Measurements from ENCODE around the gene ADGRG4.
A peak's percentile ranks its signal among the peaks of the same experiment; 100 is the strongest.
"Not testable (repeated sequence)": the region's sequence is repeated elsewhere in the genome, so short reads cannot be mapped to it uniquely, and the experiment has no call there.

The ADGRG4 gene, protein sequence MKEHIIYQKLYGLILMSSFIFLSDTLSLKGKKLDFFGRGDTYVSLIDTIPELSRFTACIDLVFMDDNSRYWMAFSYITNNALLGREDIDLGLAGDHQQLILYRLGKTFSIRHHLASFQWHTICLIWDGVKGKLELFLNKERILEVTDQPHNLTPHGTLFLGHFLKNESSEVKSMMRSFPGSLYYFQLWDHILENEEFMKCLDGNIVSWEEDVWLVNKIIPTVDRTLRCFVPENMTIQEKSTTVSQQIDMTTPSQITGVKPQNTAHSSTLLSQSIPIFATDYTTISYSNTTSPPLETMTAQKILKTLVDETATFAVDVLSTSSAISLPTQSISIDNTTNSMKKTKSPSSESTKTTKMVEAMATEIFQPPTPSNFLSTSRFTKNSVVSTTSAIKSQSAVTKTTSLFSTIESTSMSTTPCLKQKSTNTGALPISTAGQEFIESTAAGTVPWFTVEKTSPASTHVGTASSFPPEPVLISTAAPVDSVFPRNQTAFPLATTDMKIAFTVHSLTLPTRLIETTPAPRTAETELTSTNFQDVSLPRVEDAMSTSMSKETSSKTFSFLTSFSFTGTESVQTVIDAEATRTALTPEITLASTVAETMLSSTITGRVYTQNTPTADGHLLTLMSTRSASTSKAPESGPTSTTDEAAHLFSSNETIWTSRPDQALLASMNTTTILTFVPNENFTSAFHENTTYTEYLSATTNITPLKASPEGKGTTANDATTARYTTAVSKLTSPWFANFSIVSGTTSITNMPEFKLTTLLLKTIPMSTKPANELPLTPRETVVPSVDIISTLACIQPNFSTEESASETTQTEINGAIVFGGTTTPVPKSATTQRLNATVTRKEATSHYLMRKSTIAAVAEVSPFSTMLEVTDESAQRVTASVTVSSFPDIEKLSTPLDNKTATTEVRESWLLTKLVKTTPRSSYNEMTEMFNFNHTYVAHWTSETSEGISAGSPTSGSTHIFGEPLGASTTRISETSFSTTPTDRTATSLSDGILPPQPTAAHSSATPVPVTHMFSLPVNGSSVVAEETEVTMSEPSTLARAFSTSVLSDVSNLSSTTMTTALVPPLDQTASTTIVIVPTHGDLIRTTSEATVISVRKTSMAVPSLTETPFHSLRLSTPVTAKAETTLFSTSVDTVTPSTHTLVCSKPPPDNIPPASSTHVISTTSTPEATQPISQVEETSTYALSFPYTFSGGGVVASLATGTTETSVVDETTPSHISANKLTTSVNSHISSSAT (N-terminal part only)

DNA sequence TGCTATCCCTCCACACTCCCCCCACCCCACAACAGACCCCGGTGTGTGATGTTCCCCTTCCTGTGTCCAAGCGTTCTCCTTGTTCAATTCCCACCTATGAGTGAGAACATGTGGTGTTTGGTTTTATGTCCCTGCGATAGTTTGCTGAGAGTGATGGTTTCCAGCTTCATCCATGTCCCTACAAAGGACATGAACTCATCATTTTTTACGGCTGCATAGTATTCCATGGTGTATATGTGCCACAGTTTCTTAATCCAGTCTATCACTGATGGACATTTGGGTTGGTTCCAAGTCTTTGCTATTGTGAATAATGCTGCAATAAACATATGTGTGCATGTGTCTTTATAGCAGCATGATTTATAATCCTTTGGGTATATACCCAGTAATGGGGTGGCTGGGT, at the start of gene ADGRG4:
ADGRG4 (plus strand) TSS at position 243 of the 400 bp plus-strand sequence. CDS start 7,815 bp downstream, outside the sequence.
- not testable (repeated sequence) for DNase-seq

DNA sequence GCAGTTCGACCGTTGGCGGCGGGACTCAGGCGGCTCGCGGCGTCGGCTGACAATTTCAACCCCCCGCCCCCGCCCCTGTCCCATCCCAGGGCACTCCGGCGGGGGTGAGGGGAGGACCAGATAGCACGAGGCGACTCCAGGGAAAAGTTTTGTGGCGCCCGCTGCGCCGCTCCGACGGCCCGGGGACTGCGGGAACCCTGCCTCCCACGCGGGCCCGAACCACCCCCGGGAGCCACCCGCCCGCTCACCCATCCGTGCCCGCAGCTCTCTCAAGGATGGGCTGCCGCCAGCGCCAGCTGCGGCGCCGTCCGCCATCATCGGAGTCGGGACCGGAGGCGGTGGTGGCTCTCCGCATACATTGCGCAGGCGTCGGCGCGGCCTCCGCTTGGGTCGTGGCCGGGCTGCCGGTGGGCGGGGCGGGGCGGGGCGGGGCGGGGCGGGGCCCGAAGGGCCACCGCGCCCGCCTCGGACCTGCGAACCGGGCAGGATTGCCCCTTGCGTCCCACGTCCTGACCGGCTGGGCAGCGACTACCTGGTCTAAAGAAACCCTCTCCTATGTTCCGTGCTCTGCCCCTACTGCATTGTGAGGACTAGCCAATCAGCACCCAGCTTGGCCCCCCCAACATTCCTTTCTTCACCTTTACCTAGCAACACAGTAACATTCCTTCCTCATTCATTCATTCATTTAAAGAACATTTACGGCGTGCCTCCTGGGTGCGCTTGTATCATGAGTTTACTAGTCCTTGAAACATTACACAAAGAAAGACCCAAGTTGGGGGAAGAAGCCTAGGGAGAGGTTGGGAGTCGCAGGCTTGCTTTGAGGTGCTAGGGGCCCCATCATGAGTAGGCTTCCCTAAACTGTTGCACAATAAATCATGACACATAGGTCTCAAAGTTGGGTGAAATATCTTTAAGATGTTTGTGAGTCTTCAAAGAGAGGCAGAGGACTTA, 49.4 kb upstream of the ADGRG4 start, which contains the start of gene MAP7D3:
MAP7D3 (minus strand) TSS at position 360 of the 951 bp plus-strand sequence; CDS start at position 318, 42 bp downstream.
- DNase-seq, result peak; percentile 60

DNA sequence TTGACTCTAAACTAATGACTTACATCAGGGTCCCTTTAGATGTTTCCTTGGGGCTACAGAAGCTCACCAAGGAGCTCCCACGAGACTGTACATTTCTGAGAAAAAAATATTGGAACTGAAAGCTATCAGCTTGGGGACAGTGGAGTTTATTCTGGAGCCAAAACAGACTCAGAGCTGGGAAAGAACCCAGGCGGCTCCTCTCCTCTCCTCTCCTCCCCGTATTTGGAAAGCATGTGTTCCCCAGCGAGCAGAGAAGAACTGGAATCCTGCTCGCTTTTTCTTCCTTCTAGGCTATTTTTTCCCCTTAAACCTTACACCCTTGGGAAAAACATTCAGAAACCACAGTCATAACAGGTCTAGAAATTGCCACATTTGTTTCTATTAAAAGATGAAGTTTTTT, 45.2 kb upstream of the ADGRG4 start:
- no peak for DNase-seq

DNA sequence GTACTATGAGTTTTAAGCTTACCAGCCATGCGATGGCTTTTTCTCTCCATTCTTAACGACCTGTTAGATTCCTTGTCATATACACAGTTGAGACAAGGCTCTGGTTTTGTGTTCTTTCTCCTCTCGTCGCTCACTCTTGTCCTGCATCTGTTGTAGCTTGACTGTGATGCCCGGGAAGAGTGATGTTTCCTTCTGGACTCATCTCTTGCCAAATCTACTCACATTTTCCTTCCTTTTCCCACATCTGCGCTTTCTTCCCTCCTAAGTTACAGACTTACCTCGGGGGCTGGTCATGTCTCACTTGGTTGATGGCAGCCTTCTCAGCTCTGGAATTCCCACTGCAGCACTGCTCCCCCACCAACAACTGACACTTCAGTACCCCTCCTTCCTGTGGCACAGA, 44.7 kb upstream of the ADGRG4 start:
- DNase-seq, result no peak

DNA sequence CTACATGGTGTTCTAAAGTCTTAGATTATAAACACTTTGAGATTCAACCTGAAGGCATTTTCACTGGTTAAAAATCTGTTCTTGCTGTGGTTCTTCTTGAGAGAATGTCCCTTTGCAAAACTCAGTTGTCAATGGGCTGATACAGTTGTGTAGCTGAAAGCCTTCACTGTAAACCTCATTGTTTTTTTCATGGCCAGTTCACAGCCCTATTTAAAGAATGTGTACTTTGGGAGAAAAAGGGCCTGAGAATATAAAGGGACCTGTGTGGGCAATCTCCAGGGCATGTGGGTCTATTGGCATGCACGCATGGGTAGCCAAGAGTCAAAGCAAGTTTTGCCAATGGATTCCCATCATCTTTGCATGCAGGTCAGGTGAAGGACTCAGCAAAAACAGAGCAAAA, 41.8 kb upstream of the ADGRG4 start:
- no peak for DNase-seq

DNA sequence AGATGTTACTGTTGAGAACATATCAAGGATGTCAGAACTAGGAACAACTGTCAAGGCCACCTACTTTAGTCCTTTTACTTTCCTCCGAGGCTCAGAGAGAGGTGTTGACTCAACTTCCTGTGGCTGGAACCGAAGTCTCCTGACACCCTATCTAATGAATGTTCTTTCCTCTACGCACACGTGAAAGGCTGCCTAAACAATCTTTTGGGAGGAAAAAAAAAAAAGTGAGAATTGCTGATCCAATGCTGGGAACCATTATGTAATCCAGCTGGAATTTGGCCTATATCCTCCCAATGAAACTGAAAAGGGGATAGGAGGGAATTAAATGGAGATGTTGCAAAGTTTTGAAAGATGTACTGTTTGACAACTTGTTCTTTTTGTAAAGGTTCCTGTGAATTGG, 41.2 kb upstream of the ADGRG4 start:
- no peak for DNase-seq

DNA sequence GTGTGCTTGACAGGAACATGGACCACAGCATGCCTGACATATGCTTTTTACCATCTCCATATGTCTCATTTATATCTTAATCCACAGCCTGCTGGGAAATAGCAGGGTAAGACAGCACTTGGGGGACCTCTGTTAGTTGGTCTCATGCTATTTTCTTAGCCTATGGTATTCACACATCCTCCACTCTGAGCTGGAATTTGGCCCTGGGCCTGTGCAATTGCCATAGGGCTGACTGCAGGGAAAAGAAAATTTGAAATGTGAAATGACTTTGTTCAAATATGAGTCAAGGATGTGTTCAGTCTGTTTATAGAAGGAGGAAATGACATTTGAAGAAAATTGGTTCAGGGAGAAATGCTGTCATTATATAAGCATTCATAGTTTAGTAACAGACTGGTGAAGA, 40.0 kb upstream of the ADGRG4 start:
- DNase-seq, result no peak

DNA sequence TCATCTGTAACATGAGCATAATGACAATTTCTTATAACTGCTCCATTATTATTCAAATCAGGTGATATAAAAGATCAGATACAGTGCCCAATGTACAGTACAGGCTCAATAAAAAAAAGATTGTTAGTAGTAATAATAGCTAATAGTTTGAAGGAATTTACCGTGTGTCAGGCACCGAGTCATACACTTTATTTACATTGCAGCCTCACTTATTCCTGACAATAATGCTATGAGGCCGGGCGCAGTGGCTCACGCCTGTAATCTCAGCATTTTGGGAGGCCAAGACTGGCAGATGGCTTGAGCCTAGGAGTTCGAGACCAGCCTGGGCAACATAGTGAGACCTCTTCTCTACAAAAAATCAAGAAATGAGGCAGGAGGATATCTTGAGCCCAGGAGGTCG, 39.4 kb upstream of the ADGRG4 start:
- no peak for DNase-seq

DNA sequence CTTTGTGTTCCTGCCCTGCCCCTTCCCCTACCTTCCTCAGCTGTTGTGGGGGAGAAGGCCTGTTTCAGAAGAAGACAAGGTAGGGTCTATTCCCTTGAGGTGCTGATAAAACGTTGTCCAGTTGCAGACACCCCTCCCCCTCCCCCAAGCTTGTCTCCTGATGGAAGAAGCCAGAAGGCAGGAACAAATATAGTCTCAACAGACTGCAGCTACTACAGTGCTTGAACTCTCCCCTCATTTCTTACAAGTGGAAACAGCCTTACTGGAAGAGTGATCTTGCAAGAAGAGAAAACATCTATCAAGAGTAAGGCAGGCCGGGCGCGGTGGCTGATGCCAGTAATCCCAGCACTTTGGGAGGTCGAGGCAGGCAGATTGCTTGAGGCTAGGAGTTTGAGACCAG, 38.5 kb upstream of the ADGRG4 start:
- no peak for DNase-seq

DNA sequence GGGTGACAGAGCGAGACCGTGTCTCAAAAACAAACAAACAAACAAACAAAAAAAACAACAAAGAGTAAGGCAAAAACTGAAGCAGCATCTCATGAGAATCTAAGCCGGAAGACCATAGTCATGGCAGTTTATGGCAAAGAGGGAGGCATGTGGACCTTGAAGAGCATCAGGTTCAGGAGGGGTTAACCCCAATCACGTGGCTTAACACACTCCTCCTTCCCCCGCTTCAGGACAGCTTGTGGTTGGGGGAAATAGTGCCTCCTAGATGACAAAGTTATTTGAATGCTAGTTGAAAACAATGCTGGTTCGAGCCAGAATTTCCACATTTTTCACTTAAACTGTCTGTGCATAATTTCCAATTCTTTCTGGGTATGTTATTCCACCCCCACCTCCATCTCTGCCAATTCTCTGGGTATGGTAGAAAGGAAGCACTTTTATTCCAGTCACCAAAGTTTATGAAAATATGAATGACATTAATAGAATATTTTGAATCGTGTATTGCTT, 37.9 kb upstream of the ADGRG4 start:
- DNase-seq, result no peak

DNA sequence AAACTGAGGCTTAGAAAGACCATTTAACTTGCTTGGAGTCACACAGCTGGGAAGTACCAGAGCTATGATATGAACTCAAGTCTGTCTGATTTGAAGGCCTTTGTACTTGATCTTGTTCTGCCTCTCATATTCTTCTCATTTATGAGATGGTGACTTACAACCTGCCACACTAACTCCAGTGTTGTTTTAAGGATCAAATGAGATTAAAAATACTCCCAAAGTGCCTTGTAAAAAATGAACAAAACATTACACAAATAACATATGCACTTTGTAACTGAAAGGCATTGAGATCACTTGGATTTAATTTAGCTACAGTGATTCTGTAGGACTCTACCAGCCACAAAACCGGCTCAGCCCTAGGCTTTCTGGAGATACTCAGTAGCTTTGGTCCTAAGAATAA, 33.9 kb upstream of the ADGRG4 start:
- DNase-seq, result no peak

DNA sequence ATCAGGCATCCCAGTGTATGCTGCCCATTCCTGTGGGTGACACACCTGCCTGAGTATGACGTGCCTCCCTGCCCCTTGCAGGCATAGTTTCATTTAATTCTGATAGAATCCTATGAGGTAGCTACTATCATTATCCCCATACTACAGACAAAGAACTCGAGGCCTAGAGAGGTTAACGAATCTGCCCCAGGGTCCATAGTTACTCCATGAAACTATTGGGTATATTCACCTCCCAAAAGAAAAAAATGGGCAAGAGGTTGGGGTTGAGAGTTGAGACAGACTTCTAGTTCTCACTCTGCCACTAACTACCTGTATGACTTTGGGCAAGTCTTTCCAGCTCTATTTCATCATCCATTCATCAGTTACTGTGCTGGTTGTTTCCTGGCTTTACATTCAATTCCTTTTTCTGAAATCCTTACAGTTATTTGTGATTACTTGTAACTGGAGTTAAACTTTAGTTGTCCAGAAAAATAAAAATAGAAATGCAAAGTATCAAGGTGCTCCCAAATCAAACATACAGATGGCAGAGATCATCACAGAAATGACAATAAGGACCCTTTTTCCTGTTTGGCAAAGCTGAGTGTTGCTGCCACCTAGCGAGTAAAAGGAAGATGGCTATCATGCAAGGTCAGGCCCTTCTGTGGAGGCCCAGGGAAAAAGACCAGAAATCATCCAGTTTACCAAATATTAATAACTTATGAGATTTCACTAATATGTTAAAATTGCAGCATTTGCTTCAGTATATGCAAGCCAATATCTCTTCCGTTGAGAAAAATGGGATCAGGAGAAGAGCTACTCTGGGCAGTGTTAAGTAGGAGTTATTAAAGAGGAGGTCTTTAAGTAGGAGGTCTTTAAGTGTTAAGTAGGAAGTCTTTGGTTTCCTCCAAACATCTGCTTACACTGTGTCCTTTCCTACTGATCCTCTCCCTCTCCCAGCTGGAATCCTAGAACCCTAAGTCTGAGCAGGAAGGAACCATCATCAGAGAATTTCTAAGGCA, 32.4 kb upstream of the ADGRG4 start:
- DNase-seq, result peak; percentile 0

DNA sequence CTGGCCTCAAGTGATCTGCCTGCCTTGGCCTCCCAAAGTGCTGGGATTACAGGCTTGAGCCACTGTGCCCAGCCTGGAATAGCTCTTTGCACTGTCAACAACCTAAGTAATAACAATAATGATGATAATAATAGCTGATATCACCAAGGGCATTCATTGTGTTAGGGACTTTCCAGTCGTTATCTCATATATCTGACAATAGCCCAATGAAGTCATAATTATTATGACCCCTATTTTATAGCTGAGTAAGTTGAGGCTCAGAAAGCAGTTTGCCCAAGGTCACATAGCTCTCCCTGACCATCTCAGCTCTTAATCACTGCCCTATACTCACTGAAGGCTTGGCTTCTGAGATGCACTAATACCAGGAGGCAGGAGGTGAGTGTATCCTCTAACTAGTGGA, 30.8 kb upstream of the ADGRG4 start:
- DNase-seq, result no peak

DNA sequence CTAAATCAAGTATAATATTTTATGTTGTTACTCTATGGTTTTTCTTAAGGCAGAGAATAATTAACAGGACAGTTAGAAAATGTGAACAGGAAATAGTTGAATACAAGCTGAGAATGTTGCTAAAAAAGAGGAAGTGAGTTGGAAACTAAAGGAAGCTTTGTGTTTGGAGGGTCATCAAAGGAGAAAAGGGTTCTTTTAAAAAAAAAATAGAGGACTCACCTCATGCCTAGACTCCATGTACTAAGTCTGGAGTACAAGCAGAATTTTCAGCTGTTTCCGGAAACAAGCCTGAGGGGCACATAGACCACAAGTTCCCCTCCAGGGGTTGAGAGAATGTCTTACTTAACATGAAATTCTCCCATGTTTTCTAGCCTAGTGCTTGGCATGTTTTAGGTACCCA, 29.5 kb upstream of the ADGRG4 start:
- DNase-seq, result no peak

DNA sequence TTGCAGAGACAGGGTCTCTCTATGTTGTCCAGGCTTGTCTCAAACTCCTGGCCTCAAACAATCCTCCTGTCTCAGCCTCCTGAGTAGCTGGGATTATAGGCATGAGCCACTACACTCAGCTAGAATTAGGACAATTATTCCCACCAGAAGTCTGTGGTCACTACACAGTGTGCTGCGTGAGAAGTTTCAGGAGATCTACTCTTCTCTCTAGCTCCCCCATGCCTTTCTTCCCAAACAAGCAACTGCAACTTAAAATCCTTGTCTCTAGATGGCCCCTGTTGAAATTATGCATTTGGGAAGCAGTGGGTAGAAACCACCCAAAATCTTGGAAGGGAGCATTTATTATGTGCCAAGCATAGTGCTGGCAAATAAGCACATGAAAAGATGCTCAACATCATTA, 28.4 kb upstream of the ADGRG4 start:
- no peak for DNase-seq

DNA sequence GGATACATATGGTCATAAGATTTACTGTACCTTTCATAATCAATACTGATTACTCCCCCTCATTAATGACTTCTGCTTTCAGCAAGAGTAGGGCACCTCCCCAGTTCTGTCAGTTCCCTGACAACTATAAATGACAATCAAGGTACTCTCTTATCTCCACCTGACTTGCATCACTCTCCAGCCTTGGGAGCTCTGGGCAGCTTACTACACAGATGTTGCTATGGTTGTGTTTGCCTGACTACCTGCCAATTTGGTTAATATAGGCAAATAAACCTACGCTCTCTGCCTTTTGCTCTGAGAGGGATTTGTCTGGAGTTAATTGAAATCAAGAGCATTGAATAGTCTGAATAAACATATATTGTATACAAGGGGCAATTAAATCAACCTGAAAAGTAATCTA, 26.8 kb upstream of the ADGRG4 start:
- no peak for DNase-seq

DNA sequence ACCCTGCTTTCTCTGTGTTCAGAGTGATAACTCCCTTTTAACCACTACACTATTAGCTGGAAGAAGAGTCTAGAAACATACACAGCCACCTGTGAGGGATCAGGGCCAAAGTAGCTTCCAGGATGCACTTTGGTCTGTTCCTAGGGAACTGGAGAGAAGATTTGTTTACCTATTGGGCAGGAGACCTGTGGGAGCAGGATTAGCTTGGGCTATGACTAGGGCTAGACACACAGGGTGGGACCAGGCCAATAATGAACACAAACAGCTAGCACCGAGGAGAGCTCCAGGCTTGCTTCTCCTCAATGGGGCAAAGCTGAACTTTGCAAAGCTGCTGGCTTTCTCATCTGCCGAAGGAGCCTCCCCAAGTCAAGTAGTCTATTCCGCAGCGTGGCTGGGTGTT, 25.2 kb upstream of the ADGRG4 start:
- DNase-seq, result no peak

DNA sequence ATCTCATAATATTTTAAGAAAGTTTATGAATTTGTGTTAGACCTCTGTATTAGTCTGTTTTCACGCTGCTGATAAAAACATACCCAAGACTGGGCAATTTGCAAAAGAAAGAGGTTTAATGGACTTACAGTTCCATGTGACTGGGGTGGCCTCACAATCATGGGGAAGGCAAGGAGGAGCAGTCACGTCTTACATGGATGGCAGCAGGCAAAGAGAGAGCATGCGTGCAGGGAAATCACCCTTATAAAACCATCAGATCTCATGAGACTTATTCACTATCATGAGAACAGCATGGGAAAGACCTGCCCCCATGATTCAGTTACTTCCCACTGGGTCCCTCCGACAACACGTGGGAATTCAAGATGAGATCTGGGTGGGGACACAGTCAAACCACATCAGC, 14.4 kb upstream of the ADGRG4 start:
- DNase-seq, result not testable (repeated sequence)

DNA sequence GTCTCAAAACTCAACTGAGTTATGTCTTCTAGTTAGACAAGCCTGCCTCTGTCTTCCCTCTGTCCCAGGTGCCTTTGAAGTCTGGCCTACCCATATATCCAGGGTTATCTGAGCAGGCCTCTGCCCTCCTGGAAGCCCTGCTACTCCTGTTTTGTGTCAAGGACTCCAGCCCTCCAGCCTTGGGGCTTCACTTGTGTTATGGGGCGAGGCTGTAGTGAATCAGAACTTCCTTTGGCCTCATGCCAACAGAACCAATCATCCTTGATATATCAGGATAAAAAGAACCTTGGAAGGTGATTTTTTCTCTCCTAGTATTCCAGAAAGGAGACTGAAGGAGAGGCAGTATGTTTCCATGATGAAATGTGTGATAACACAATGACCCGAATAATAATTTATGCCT, 8.9 kb upstream of the ADGRG4 start:
- no peak for DNase-seq

DNA sequence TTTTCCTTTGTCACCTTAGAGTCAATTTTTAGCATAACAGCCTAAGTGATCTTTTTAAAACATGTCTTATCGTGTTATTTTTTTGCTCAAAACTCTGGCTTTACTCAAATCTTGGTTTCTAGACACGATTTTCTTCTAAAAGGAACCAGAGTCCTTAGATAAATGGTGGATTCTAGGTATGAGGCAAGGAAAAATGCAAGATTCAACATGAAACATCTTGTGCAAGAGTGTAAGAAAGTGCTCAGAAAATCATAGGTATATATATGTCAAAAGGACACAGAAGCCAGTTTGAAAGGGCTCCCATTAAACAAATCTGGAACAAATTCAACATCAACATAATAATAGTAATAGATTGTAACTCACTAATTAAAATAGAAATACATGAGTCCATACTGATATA, 8.1 kb upstream of the ADGRG4 start:
- DNase-seq, result no peak

DNA sequence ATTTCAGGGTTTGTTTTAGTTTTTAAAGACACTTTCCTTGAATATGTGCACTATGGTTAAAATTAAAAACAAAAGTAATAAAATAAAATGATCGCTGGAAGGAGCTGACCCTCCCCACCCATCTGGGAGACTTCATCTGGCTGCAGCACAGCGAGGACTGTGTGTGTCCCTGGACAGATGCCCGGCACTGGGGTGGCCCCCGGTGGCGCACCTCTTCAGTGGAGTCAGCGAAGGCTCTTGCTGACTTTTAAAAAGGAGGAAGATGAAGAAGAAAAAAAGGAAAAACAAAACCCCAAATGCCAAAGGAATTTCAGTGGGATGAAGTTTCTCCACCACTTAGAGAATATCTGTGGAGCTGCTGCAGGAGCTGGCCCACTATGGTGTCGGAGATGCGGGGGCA, 5.4 kb upstream of the ADGRG4 start:
- no peak for DNase-seq

All from NK-92 treated with Interleukin-12 subunit alpha and Interleukin-12 subunit beta, amount 100 ng/mL, for 24 hours (cell line).